GM21619 (cell line): Measurements from ENCODE around the gene C3.

Source experiments
- ATAC-seq: cut with Tn5 transposase; IDR thresholded peaks from one replicate; pipeline ENCODE4 v1.9.1; 2021; ENCODE audit not compliant: unreplicated experiment

C3 gene

DNA sequence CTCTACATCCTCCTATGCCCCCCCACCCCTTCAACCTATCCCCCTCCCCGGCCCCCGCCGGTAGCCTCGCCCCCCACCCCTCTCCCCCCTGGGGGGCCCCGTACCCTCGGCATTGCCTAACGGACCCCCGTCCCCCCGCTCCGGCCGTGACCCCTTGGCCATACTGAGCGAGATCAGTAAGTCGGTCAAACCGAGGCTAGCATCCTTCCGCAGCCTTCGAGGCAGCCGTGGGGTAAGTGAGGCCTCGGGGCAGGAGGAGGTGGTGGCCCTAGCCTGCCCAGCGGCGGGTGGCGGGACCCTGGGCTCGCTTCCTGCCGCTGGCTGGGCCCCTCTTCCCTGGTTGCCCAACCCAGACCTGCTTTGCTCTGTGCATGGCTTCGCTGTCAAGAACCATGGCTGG, 25.5 kb upstream of the C3 start:
- no peak for ATAC-seq

- ATAC-seq, result no peak
These were observed 24.2 kb upstream of the C3 start for GRCh38 chr19:6744381-6745301.

- no peak for ATAC-seq
These were observed 23.4 kb upstream of the C3 start for GRCh38 chr19:6743714-6744380.

GRCh38 chr19:6743066-6743465, 22.6 kb upstream of the C3 start:
- no peak for ATAC-seq

GRCh38 chr19:6740589-6741343, 20.3 kb upstream of the C3 start:
- ATAC-seq, result no peak

GRCh38 chr19:6739883-6740588, 19.6 kb upstream of the C3 start:
- ATAC-seq, result no peak

GRCh38 chr19:6739390-6739882, 19.0 kb upstream of the C3 start, which contains the start of gene TRIP10:
TRIP10 (plus strand) TSS chr19:6739680; CDS start chr19:6739762, 82 bp downstream.
- no peak for ATAC-seq

DNA sequence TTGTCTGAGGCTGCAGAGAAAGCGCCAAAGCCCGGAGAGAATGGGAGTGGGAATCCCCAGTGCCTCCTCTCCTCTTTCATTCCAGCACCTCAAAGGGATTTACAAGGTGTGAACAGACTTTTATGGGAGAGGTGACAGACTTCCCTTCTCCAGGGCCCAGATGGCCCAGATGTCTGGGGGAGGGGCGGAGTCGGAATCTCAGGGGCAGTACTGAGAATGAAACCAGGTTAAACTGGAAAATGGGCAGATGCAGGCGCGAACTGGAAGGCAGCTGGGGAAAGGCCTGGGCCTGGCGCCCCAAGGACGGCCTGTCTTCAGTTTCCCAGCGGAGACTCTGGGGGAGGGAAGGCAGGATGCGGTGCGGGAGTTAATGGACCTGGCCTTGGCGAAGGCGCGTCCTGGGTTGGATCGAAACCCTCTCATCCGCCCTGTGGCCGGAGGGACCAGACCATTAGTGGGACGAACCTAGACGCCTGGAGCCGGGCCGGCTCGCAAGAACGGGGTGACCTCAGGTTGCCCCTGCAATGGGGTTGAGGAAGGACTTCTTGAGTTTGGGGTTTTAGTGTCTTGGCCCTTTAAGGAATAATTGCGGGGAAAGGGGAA, 18.4 kb upstream of the C3 start:
- ATAC-seq, result no peak

- ATAC-seq, result no peak
These were observed 17.7 kb upstream of the C3 start for GRCh38 chr19:6737873-6738786.

- ATAC-seq, result peak; percentile 52
These were observed 16.9 kb upstream of the C3 start, which contains the start of gene GPR108 for GRCh38 chr19:6737284-6737872. GPR108 (minus strand) TSS chr19:6737580; CDS start chr19:6737576, 4 bp downstream.

GRCh38 chr19:6736917-6737283, 16.4 kb upstream of the C3 start:
- ATAC-seq, result no peak

DNA sequence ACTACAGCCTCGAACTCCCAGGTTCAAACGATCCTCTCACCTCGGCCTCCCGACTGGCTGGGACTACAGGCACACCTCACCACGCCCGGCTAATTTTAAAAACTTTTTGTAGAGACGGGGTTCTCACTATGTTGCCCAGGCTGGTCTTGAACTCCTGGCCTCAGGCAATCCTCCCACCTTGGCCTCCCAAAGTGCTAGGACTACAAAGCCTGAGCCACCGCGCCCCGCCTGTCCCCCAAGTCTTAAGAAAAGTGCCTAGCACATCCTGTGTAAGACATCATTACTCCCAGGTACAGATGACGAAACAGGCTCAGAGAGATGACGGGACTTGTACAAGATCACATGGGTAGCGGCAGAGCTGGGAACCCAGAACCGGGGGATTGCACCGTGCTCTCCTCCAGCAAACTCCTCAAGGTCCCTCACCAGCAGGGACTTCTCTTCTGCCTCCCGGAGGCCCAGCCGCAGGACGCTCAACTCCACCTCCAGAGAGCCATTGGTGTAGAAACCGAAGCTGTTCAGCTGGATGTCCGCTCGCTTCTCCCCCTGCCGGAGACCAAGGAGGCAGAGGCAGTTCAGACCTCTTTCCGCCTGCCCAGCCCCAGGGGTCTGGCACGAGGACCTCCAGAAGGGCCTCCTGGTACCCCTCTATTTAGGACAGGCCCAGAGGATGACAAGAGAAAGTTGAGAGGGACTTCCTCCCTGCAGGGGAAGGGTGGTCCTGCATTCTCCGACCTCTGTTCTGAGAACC, 15.9 kb upstream of the C3 start:
- ATAC-seq, result no peak

DNA sequence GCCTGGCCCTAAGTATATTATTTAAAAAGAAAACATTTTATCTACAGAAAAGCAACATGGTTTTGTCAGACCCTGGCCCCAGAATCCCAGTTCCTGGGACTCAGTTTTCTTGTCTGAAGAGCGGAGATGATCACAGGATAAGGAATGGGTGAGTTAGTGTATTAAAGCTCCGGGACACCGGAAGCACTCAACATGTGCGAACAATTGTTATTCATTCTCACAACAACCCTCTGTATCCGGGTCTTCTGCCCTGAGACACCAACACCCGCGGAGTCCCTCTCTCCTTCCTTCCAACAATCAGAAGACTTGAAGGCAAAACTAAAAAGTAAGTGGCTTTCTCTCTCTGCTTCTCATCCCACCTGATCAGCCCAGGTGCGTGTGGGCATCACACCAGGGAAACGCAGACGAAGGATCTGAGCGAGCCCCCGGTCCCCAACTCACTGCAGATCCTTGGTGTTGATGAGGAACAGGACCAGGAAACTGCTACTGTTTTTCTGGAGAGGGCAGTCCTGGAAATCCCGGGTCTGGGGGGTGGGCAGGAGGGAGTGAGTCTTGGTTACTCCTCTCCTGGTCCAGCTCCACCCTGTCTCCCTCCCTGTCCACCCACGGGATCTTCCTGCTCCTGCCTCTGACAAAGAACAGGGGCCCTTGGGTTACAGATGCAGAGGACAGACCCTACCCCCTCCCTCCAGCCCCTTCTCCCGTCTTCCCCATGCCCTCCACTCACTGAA, 14.9 kb upstream of the C3 start:
- ATAC-seq, result no peak

- no peak for ATAC-seq
These were observed 13.7 kb upstream of the C3 start for GRCh38 chr19:6734096-6734696.

DNA sequence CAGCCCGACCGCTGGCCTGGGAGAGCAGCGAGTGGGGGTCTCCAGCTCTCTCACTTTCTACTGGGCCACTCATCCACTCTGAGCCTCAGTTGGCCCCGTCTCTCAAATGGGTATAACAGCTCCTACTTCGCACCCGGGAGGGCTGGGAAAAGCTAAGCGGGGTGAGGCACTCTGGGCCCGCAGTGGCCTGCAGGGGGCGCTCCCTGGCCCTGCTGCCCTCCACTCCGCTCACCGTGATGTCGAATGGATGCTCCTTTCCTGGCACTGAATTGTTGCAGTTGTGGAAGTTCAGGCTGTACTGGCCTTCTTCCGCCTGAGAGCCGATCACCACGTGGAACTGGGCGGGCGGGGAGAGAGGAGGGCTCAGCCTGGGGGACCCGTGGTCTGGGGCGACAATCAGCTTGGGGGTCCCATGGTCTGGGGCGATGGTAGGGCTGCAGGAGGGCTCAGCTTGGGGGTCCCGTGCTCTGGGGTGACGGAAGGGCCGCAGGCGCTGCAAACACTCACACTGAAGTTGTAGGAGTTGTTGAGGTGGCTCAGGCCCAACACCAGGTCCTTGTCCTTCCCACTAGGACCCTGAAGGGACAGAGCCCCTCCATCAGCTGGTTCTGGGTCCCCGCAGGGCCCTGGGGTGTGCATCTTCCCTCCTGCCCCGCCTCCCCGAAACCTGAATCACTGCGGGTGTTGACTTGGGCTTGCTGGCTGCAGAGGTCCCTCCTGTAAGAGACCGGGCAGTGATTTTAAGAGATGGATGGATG, 13.1 kb upstream of the C3 start:
- ATAC-seq, result no peak

GRCh38 chr19:6732803-6733337, 12.4 kb upstream of the C3 start:
- no peak for ATAC-seq
